Karpas-422 (cell line): Measurements from ENCODE around the gene INKA1. TPM values are rescaled to one million over a fixed set of nuclear protein-coding genes. Genes with fewer than 3 reads are reported as not detected.
A peak's percentile ranks its signal among the peaks of the same experiment; 100 is the strongest.

Experiments
- DNase-seq: peaks from one replicate; pipeline ENCODE4 v3.0.0-alpha.2; 2015
- H2AFZ ChIP-seq: fragments of 200-600 bp; sonication (generic); 2 replicates; pipeline ENCODE4 v1.6.1; 2014; ENCODE audit warnings: antibody characterized with exemption, low read length, mixed read lengths
- H3K27ac ChIP-seq: fragments of 200-600 bp; sonication (generic); 2 replicates; pipeline ENCODE4 v1.5.1; 2014; ENCODE audit warnings: mild to moderate bottlenecking, low read length, moderate library complexity
- H3K27me3 ChIP-seq: fragments of 200-600 bp; sonication (generic); 2 replicates; pipeline ENCODE4 v1.6.1; 2014; ENCODE audit warnings: low read length, mixed read lengths
- H3K36me3 ChIP-seq: fragments of 200-600 bp; sonication (generic); 2 replicates; pipeline ENCODE4 v1.6.1; 2014; ENCODE audit warnings: low read length, mixed read lengths; ENCODE audit not compliant: insufficient read depth
- H3K4me1 ChIP-seq: fragments of 200-600 bp; sonication (generic); 2 replicates; pipeline ENCODE4 v1.6.1; 2014; ENCODE audit warnings: mild to moderate bottlenecking, low read length, mixed read lengths
- H3K4me2 ChIP-seq: fragments of 200-600 bp; sonication (generic); 2 replicates; pipeline ENCODE4 v1.6.1; 2014; ENCODE audit warnings: low read length, low read depth, mild to moderate bottlenecking; ENCODE audit not compliant: poor library complexity, severe bottlenecking
- H3K4me3 ChIP-seq: fragments of 200-600 bp; sonication (generic); 2 replicates; pipeline ENCODE4 v1.5.1; 2014; ENCODE audit warnings: mild to moderate bottlenecking, antibody characterized with exemption, low read length, mixed read lengths
- H3K79me2 ChIP-seq: fragments of 200-600 bp; sonication (generic); 2 replicates; pipeline ENCODE4 v1.6.1; 2014; ENCODE audit warnings: mild to moderate bottlenecking, low read length, mixed read lengths
- H3K9ac ChIP-seq: fragments of 200-600 bp; sonication (generic); 2 replicates; pipeline ENCODE4 v1.6.0; 2014; ENCODE audit warnings: low read length
- H3K9me2 ChIP-seq: fragments of 200-600 bp; sonication (generic), shearing (Covaris generic); replicated peaks from 2 replicates; pipeline ENCODE4 v1.6.0; 2014; ENCODE audit warnings: mild to moderate bottlenecking, low read length, moderate library complexity; ENCODE audit not compliant: insufficient read depth
- H3K9me3 ChIP-seq: fragments of 300-700, 200-600 bp; sonication (generic); 2 replicates; pipeline ENCODE4 v1.6.1; 2014; ENCODE audit warnings: low read length, mixed read lengths
- H4K20me1 ChIP-seq: fragments of 200-600 bp; sonication (generic); 2 replicates; pipeline ENCODE4 v1.6.1; 2014; ENCODE audit warnings: mild to moderate bottlenecking, antibody characterized with exemption, low read length, low read depth; ENCODE audit not compliant: insufficient read depth
- total RNA-seq: library from RNA; depleted of rRNA; stranded (reverse); fragments of >200 nt; shearing (Covaris generic); gene quantifications from 2 replicates; pipeline ENCODE4 v1.2.3, GENCODE V29; 2014; ENCODE audit warnings: low replicate concordance

INKA1 gene
- total RNA-seq, 1 experiment from 2014 or later = 5.7 TPM

- H3K9ac ChIP-seq = no peak within 1 kb of the TSS
- no peak within 1 kb of the TSS for H3K27ac ChIP-seq
- H3K9me3 ChIP-seq = no peaks in the 10 kb centered on the region
- no peak for DNase-seq
- H4K20me1 ChIP-seq = no peaks in the 10 kb centered on the region
- H3K9me2 ChIP-seq = no peaks in the 10 kb centered on the region
- no peaks in the 10 kb centered on the region for H3K79me2 ChIP-seq
- no peak within 1 kb of the TSS for H3K4me3 ChIP-seq
- no peaks in the 10 kb centered on the region for H3K27me3 ChIP-seq
- H3K4me1 ChIP-seq = peaks cover 22% of the 10 kb centered on the region
- H3K36me3 ChIP-seq = no peaks in the 10 kb centered on the region
- H3K4me2 ChIP-seq = no peak within 1 kb of the TSS
- H2AFZ ChIP-seq = no peak within 1 kb of the TSS
Observed at GRCh38 chr3:49799761-49800160, 3.3 kb upstream of the INKA1 start, which contains the start of gene CDHR4. Gene CDHR4, minus strand, starts transcription at chr3:49799873. Its CDS starts 61 bp downstream, at chr3:49799812.

- Histone ChIP-seq H3K79me2 (no peaks in the 10 kb centered on the region), H3K4me2 (no peak overlapping the region), H3K9me2 (no peaks in the 10 kb centered on the region), H3K4me1 (peaks cover 36% of the 10 kb centered on the region), H3K36me3 (no peaks in the 10 kb centered on the region), H4K20me1 (no peaks in the 10 kb centered on the region), H3K27ac (no peak overlapping the region), H2AFZ (no peak overlapping the region), H3K4me3 (no peak overlapping the region), H3K9ac (no peak overlapping the region), H3K9me3 (no peaks in the 10 kb centered on the region), H3K27me3 (no peaks in the 10 kb centered on the region)
- no peak for DNase-seq
Observed at GRCh38 chr3:49801160-49801559, 1.9 kb upstream of the INKA1 start.

GRCh38 chr3:49803465-49804140 lies 542 bp downstream of the INKA1 start:
- peak; percentile 75 for DNase-seq
- no peaks in the 10 kb centered on the region for H4K20me1 ChIP-seq
- H3K36me3 ChIP-seq = no peaks in the 10 kb centered on the region
- peak overlapping the region; percentile 98 for H3K4me3 ChIP-seq
- no peak overlapping the region for H3K27ac ChIP-seq
- no peaks in the 10 kb centered on the region for H3K27me3 ChIP-seq
- H3K4me2 ChIP-seq = peak overlapping the region; percentile 99
- H3K9me2 ChIP-seq = no peaks in the 10 kb centered on the region
- H3K4me1 ChIP-seq = peaks cover 49% of the 10 kb centered on the region
- H3K79me2 ChIP-seq = no peaks in the 10 kb centered on the region
- peak overlapping the region; percentile 100 for H2AFZ ChIP-seq
- H3K9ac ChIP-seq = peak overlapping the region; percentile 83
- no peaks in the 10 kb centered on the region for H3K9me3 ChIP-seq

- Histone ChIP-seq H3K79me2 (no peaks in the 10 kb centered on the region), H3K27ac (peak overlapping the region; percentile 46; the same call in 1 of the 2 replicates), H3K27me3 (no peaks in the 10 kb centered on the region), H3K4me1 (peaks cover 49% of the 10 kb centered on the region), H3K36me3 (no peaks in the 10 kb centered on the region), H3K4me2 (peak overlapping the region; percentile 99), H3K9ac (peak overlapping the region; percentile 83), H4K20me1 (no peaks in the 10 kb centered on the region), H3K4me3 (peak overlapping the region; percentile 98; the same call in 1 of the 2 replicates), H2AFZ (no peak overlapping the region; the same call in 1 of the 2 replicates), H3K9me2 (no peaks in the 10 kb centered on the region), H3K9me3 (no peaks in the 10 kb centered on the region)
- DNase-seq = peak; percentile 54
Observed at GRCh38 chr3:49804141-49805041, 1.3 kb downstream of the INKA1 start.

GRCh38 chr3:49805367-49805782 lies 2.3 kb downstream of the INKA1 start:
- no peaks in the 10 kb centered on the region for H3K9me3 ChIP-seq
- no peaks in the 10 kb centered on the region for H3K9me2 ChIP-seq
- peak overlapping the region; percentile 61 for H3K9ac ChIP-seq
- peak; percentile 87 for DNase-seq
- peak overlapping the region; percentile 71 for H3K27ac ChIP-seq
- no peaks in the 10 kb centered on the region for H3K27me3 ChIP-seq
- no peaks in the 10 kb centered on the region for H3K79me2 ChIP-seq
- H4K20me1 ChIP-seq = no peaks in the 10 kb centered on the region
- peaks cover 49% of the 10 kb centered on the region for H3K4me1 ChIP-seq
- no peaks in the 10 kb centered on the region for H3K36me3 ChIP-seq
- H2AFZ ChIP-seq = no peak overlapping the region
- peak overlapping the region; percentile 99 for H3K4me2 ChIP-seq
- peak overlapping the region; percentile 56; the same call in 1 of the 2 replicates for H3K4me3 ChIP-seq

- Histone ChIP-seq H3K9ac (peak overlapping the region; percentile 61), H3K4me3 (peak overlapping the region; percentile 56; the same call in 1 of the 2 replicates)
Observed at GRCh38 chr3:49805897-49806701, 3.0 kb downstream of the INKA1 start.

GRCh38 chr3:49806850-49807249 lies 3.8 kb downstream of the INKA1 start:
- no peaks in the 10 kb centered on the region for H3K9me2 ChIP-seq
- no peak for DNase-seq
- H3K9ac ChIP-seq = peak overlapping the region; percentile 61
- H3K27ac ChIP-seq = no peak overlapping the region
- H3K36me3 ChIP-seq = no peaks in the 10 kb centered on the region
- no peaks in the 10 kb centered on the region for H3K79me2 ChIP-seq
- no peaks in the 10 kb centered on the region for H4K20me1 ChIP-seq
- H3K27me3 ChIP-seq = no peaks in the 10 kb centered on the region
- H3K4me2 ChIP-seq = peak overlapping the region; percentile 99
- peaks cover 49% of the 10 kb centered on the region for H3K4me1 ChIP-seq
- peak overlapping the region; percentile 27; the same call in 1 of the 2 replicates for H3K4me3 ChIP-seq
- no peak overlapping the region for H2AFZ ChIP-seq
- no peaks in the 10 kb centered on the region for H3K9me3 ChIP-seq

More at GRCh38 chr3:49805897-49806701, 3.0 kb downstream of the INKA1 start:
- Histone ChIP-seq H2AFZ (no peak overlapping the region; the same call in 1 of the 2 replicates), H3K9me3 (no peaks in the 10 kb centered on the region), H3K4me2 (peak overlapping the region; percentile 99), H4K20me1 (no peaks in the 10 kb centered on the region), H3K79me2 (no peaks in the 10 kb centered on the region), H3K9me2 (no peaks in the 10 kb centered on the region), H3K27ac (peak overlapping the region; percentile 71), H3K36me3 (no peaks in the 10 kb centered on the region), H3K4me1 (peaks cover 49% of the 10 kb centered on the region), H3K27me3 (no peaks in the 10 kb centered on the region)
- DNase-seq = peak; percentile 65
